SH-SY5Y (cell line): ENCODE results near the gene FAM13B.

Experiments
- GATA2 ChIP-seq: IDR thresholded peaks from 2 replicates; pipeline ENCODE4 v1.6.1; 2011; ENCODE audit warnings: mild to moderate bottlenecking, low read depth, low read length
- GATA3 ChIP-seq: IDR thresholded peaks from 2 replicates; pipeline ENCODE4 v1.6.1; 2011; ENCODE audit warnings: low read depth, mild to moderate bottlenecking, low read length, moderate library complexity

The FAM13B gene

GRCh38 chr5:137894586-137894985, 138.3 kb downstream of the FAM13B start:
- TF ChIP-seq GATA3 (no peak), GATA2 (no peak)

GRCh38 chr5:137891849-137892248, 141.0 kb downstream of the FAM13B start:
- TF ChIP-seq GATA3 (no peak), GATA2 (no peak)

- TF ChIP-seq GATA2 (no peak), GATA3 (no peak)
These were observed 142.0 kb downstream of the FAM13B start for GRCh38 chr5:137890845-137891244.

- TF ChIP-seq GATA3: no peak
- TF ChIP-seq GATA2: no peak; the same call in 1 of the 2 replicates
These were observed 143.8 kb downstream of the FAM13B start, which contains the start of gene PKD2L2 for GRCh38 chr5:137888863-137889759. Gene PKD2L2, plus strand, starts transcription at chr5:137889457. Its CDS starts 35 bp downstream, at chr5:137889492.

GRCh38 chr5:137888466-137888862, 144.4 kb downstream of the FAM13B start:
- TF ChIP-seq GATA3: no peak
- TF ChIP-seq GATA2: no peak
